HG03064 (cell line): ENCODE measurements around the gene HARS1.
A peak's percentile ranks its signal among the peaks of the same experiment; 100 is the strongest.
"Not testable (repeated sequence)": the region's sequence is repeated elsewhere in the genome, so short reads cannot be mapped to it uniquely, and the experiment has no call there.

ENCODE experiments used
- ATAC-seq: cut with Tn5 transposase; IDR thresholded peaks from one replicate; pipeline ENCODE4 v1.9.1; 2021; ENCODE audit warnings: low read depth; ENCODE audit not compliant: unreplicated experiment

HARS1 gene

GRCh38 chr5:140690941-140691924 is at the start of gene HARS1, which contains the start of gene HARS2:
HARS1 (minus strand) TSS chr5:140691370; CDS start chr5:140691304, 66 bp downstream.
HARS2 (plus strand) TSS chr5:140691455; CDS start chr5:140691649, 194 bp downstream.
- ATAC-seq = peak; percentile 97

- ATAC-seq = no peak
These were observed 46.3 kb upstream of the HARS1 start for GRCh38 chr5:140737486-140737885.

- no peak for ATAC-seq
These were observed 43.2 kb upstream of the HARS1 start for GRCh38 chr5:140734354-140734753.

GRCh38 chr5:140733098-140733497 is 41.9 kb upstream of the HARS1 start:
- no peak for ATAC-seq

GRCh38 chr5:140725799-140726471 is 34.8 kb upstream of the HARS1 start:
- no peak for ATAC-seq

GRCh38 chr5:140721395-140721794 is 30.2 kb upstream of the HARS1 start:
- ATAC-seq = not testable (repeated sequence)

- not testable (repeated sequence) for ATAC-seq
These were observed 29.6 kb upstream of the HARS1 start for GRCh38 chr5:140720738-140721137.

GRCh38 chr5:140718266-140718592 is 27.1 kb upstream of the HARS1 start:
- no peak for ATAC-seq

GRCh38 chr5:140716238-140716637 is 25.1 kb upstream of the HARS1 start:
- ATAC-seq = not testable (repeated sequence)

GRCh38 chr5:140713562-140714094 is 22.5 kb upstream of the HARS1 start:
- ATAC-seq = no peak

GRCh38 chr5:140711794-140712193 is 20.6 kb upstream of the HARS1 start:
- ATAC-seq = no peak

GRCh38 chr5:140710899-140711552 is 19.9 kb upstream of the HARS1 start:
- peak; percentile 84 for ATAC-seq

GRCh38 chr5:140708787-140709186 is 17.6 kb upstream of the HARS1 start:
- ATAC-seq = not testable (repeated sequence)

- ATAC-seq = no peak
These were observed 16.6 kb upstream of the HARS1 start for GRCh38 chr5:140707812-140708211.

GRCh38 chr5:140700177-140701144 is 9.3 kb upstream of the HARS1 start, which contains the start of gene ZMAT2:
ZMAT2 (plus strand) TSS chr5:140700447; CDS start chr5:140700461, 14 bp downstream.
- ATAC-seq = peak; percentile 91

GRCh38 chr5:140696891-140697492 is 5.8 kb upstream of the HARS1 start:
- no peak for ATAC-seq

GRCh38 chr5:140694276-140694675 is 3.1 kb upstream of the HARS1 start:
- ATAC-seq = no peak

- ATAC-seq = no peak
These were observed 716 bp downstream of the HARS1 start for GRCh38 chr5:140690376-140690932.

- ATAC-seq = no peak
These were observed 12.2 kb downstream of the HARS1 start for GRCh38 chr5:140678993-140679392.
